HepG2 (cell line): ENCODE results near the gene RASA1. TPM values are rescaled to one million over a fixed set of nuclear protein-coding genes. Genes with fewer than 3 reads are reported as not detected.

Source experiments
- ATAC-seq: fragments of 200-7000 bp; cut with Tn5 transposase; 3 replicates; pipeline ENCODE4 v1.9.1; 2020; ENCODE audit warnings: mild to moderate bottlenecking, moderate library complexity
- BruUV-seq: library from RNA; stranded (reverse); fragments of 400-500 nt; replicated peaks from 2 replicates; lab custom pipeline; 2021; lab: Mats Ljungman, UMichigan
- CTCF ChIA-PET: fragments of 300-600 bp; formaldehyde crosslinking; extraction: SDS; loops from one replicate; lab custom pipeline; 2021; ENCODE audit warnings: low total read pairs, inconsistent platforms, low intra/inter-chr PET ratio; lab: Yijun Ruan, JAX
- POLR2A ChIA-PET: fragments of 350-600 bp; sonication (Branson Sonifier 250); formaldehyde crosslinking; loops from one replicate; lab custom pipeline; 2020; ENCODE audit warnings: antibody characterized with exemption, inconsistent platforms; lab: Yijun Ruan, JAX
- DNase-seq: peaks from one replicate; pipeline ENCODE4 v3.0.0-alpha.2; 2015; ENCODE audit warnings: low spot score
- FAIRE-seq: peaks from 3 replicates; lab custom pipeline; 2011; peaks lifted over from hg19 to GRCh38; lab: Jason Lieb, UNC
- H2AFZ ChIP-seq: one replicate; pipeline ENCODE4 v1.6.1; 2011; ENCODE audit warnings: low read length, inconsistent platforms
- H3K27ac ChIP-seq: fragments of 300-600 bp; 3 replicates; pipeline ENCODE4 v1.8.0; 2011; ENCODE audit warnings: mixed run types, mild to moderate bottlenecking, mixed read lengths, low read length, inconsistent platforms; ENCODE audit not compliant: insufficient read depth; ENCODE audit errors: extremely low read length
- H3K27me3 ChIP-seq, 2 experiments: fragments of 200-600 bp in 1 of 2; 2 replicates in 1 of 2; 3 replicates in 1 of 2; pipeline versions ENCODE4 v1.6.0 to v1.8.0; 2011; ENCODE audit warnings: low read length in 2 of 2, mild to moderate bottlenecking in 2 of 2, moderate library complexity in 2 of 2, inconsistent platforms in 1 of 2; ENCODE audit not compliant: insufficient read depth in 2 of 2, control insufficient read depth in 1 of 2
- H3K36me3 ChIP-seq, 2 experiments: fragments of 200-600 bp in 1 of 2; replicated peaks in 1 of 2; 2 replicates in 1 of 2; 3 replicates in 1 of 2; pipeline versions ENCODE4 v1.5.1 to v1.8.0; 2011; ENCODE audit warnings: low read length in 2 of 2, inconsistent platforms in 1 of 2; ENCODE audit not compliant: insufficient read depth in 2 of 2, control insufficient read depth in 1 of 2
- H3K4me1 ChIP-seq: 2 replicates; pipeline ENCODE4 v1.5.1; 2012; ENCODE audit warnings: low read length, inconsistent platforms; ENCODE audit not compliant: insufficient read depth
- H3K4me2 ChIP-seq: 2 replicates; pipeline ENCODE4 v1.6.0; 2011; ENCODE audit warnings: low read depth, low read length, inconsistent platforms
- H3K4me3 ChIP-seq, 3 experiments: fragments of 200-600 bp in 1 of 3; sonication (generic), shearing (Covaris generic) in 1 of 3; replicated peaks in 1 of 3; 2 replicates each; pipeline ENCODE4 v1.5.1; 2011 to 2016; ENCODE audit warnings: low read length in 3 of 3, inconsistent platforms in 2 of 3, low read depth in 2 of 3, mild to moderate bottlenecking in 2 of 3, control low read depth in 1 of 3, mixed read lengths in 1 of 3; ENCODE audit not compliant: insufficient read depth in 1 of 3
- H3K79me2 ChIP-seq: one replicate; pipeline ENCODE4 v1.6.1; 2011; ENCODE audit warnings: low read length, inconsistent platforms; ENCODE audit not compliant: insufficient read depth
- H3K9ac ChIP-seq: 2 replicates; pipeline ENCODE4 v1.6.0; 2011; ENCODE audit warnings: mild to moderate bottlenecking, low read depth, low read length, inconsistent platforms; ENCODE audit not compliant: insufficient read depth
- H3K9me3 ChIP-seq: 2 replicates; pipeline ENCODE4 v1.5.1; 2012; ENCODE audit warnings: mild to moderate bottlenecking, low read length
- H4K20me1 ChIP-seq: 2 replicates; pipeline ENCODE4 v1.6.0; 2011; ENCODE audit warnings: inconsistent platforms, mild to moderate bottlenecking, low read length, moderate library complexity; ENCODE audit not compliant: insufficient read depth
- ARID3A ChIP-seq: IDR thresholded peaks from 2 replicates; pipeline ENCODE4 v1.6.1; 2012; ENCODE audit warnings: low read depth, low read length, improper control_type of control experiment
- EHMT2 ChIP-seq: fragments of 200-600 bp; sonication (generic); IDR thresholded peaks from 2 replicates; pipeline ENCODE4 v1.7.0; 2017; ENCODE audit warnings: antibody characterized with exemption, low read depth, low read length, borderline replicate concordance
- FUBP1 ChIP-seq: sonication (generic); formaldehyde crosslinking; IDR thresholded peaks from 2 replicates; pipeline ENCODE4 v1.5.1; 2020; ENCODE audit warnings: missing genetic modification reagents, mild to moderate bottlenecking, borderline replicate concordance
- NR2F6 ChIP-seq, 2 experiments: IDR thresholded peaks; 2 replicates each; pipeline ENCODE4 v1.6.1; 2016; ENCODE audit warnings: antibody characterized with exemption in 1 of 2, mild to moderate bottlenecking in 1 of 2
- RBM22 ChIP-seq: fragments of 200-400 bp; formaldehyde crosslinking; optimal IDR thresholded peaks from 2 replicates; pipeline ENCODE3; 2017; ENCODE audit warnings: mild to moderate bottlenecking, low read length, moderate library complexity
- REXO4 ChIP-seq: sonication (generic); formaldehyde crosslinking; IDR thresholded peaks from 2 replicates; pipeline ENCODE4 v1.8.0; 2022; ENCODE audit warnings: missing genetic modification reagents, mild to moderate bottlenecking, borderline replicate concordance
- SATB2 ChIP-seq: sonication (generic); formaldehyde crosslinking; IDR thresholded peaks from 2 replicates; pipeline ENCODE4 v1.5.0; 2020; ENCODE audit warnings: missing genetic modification reagents
- TARDBP ChIP-seq: sonication (generic); formaldehyde crosslinking; IDR thresholded peaks from 2 replicates; pipeline ENCODE4 v1.8.0; 2022; ENCODE audit warnings: mild to moderate bottlenecking, missing genetic modification reagents
- TBP ChIP-seq: sonication (generic); formaldehyde crosslinking; IDR thresholded peaks from 2 replicates; pipeline ENCODE4 v1.5.0; 2020; ENCODE audit warnings: missing genetic modification reagents
- THAP11 ChIP-seq: IDR thresholded peaks from 2 replicates; pipeline ENCODE4 v1.6.1; 2016; ENCODE audit warnings: missing biosample characterization, missing genetic modification reagents
- THYN1 ChIP-seq: sonication (generic); formaldehyde crosslinking; IDR thresholded peaks from 2 replicates; pipeline ENCODE4 v1.8.1; 2023; ENCODE audit warnings: low read depth, mild to moderate bottlenecking, moderate library complexity, missing genetic modification reagents, borderline replicate concordance
- TRIM22 ChIP-seq: fragments of 450-650 bp; IDR thresholded peaks from 2 replicates; pipeline ENCODE4 v1.6.1; 2017
- TSC22D2 ChIP-seq: sonication (generic); formaldehyde crosslinking; IDR thresholded peaks from 2 replicates; pipeline ENCODE4 v1.5.1; 2020; ENCODE audit warnings: missing genetic modification reagents, mild to moderate bottlenecking, borderline replicate concordance
- ZNF337 ChIP-seq: sonication (generic); formaldehyde crosslinking; IDR thresholded peaks from 2 replicates; pipeline ENCODE4 v1.5.1; 2020; ENCODE audit warnings: missing genetic modification reagents, low read depth, mild to moderate bottlenecking, borderline replicate concordance
- ZNF350 ChIP-seq: sonication (generic); formaldehyde crosslinking; IDR thresholded peaks from 2 replicates; pipeline ENCODE4 v1.4.0; 2020; ENCODE audit warnings: mild to moderate bottlenecking, low read depth, missing genetic modification reagents, borderline replicate concordance
- WGBS: methylation state at CpG from one replicate; pipeline ENCODE4 v1.1.6; 2017; ENCODE audit warnings: low lambda C conversion rate; 5-methylcytosine and 5-hydroxymethylcytosine counted together
- in situ Hi-C: cut with HindIII; loops from 2 replicates; pipeline ENCODE4 v1.10.0; 2017; ENCODE audit warnings: low pct_unique_long_range_greater_than_20kb; ENCODE audit not compliant: extremely low pct_ligation_motif_present
- intact Hi-C: fragments of 100-400 bp; cut with micrococcal nuclease; formaldehyde crosslinking; loops from one replicate; pipeline ENCODE4 v1.10.0; 2022; ENCODE audit not compliant: unreplicated experiment
- polyA plus RNA-seq, 8 experiments: library from polyadenylated mRNA; depleted of rRNA in 3 of 8; stranded (reverse) in 7 of 8; unstranded in 1 of 8; fragments of >200 nt; fragmentation: Illumina TruSeq in 4 of 8; extraction: Trizol in 4 of 8; gene quantifications; 2 replicates each; pipeline versions ENCODE4 v1.2.1 to v1.2.3, GENCODE V29; 2011 to 2016; ENCODE audit warnings: low read depth in 4 of 8, missing spikeins in 1 of 8, mixed read lengths in 1 of 8; ENCODE audit not compliant: insufficient read depth in 1 of 8
- total RNA-seq, 5 experiments: library from RNA; depleted of rRNA; stranded (reverse); fragments of >200 nt; fragmentation: Illumina TruSeq; extraction: Trizol; gene quantifications; 2 replicates each; pipeline ENCODE4 v1.2.3, GENCODE V29; 2016; ENCODE audit warnings: low read depth in 1 of 5

The RASA1 gene
- total and polyA plus RNA-seq, 2 of the 13 experiments (the other 11 are each of a cell fraction or from before 2014, with no cell fraction given) = 19.5 to 20.5 TPM

GRCh38 chr5:87329114-87329513 lies 61.4 kb downstream of the RASA1 start:
- ATAC-seq = no peak
- no peak overlapping the region for H3K4me3 ChIP-seq
- no peak for TF ChIP-seq TBP (CRISPR knock-in tag)
- no peak for TF ChIP-seq ZNF350 (CRISPR knock-in tag)
- TF ChIP-seq NR2F6 (IDR thresholded peaks at IDR 0.05) = no peak
- TF ChIP-seq NR2F6 (CRISPR knock-in tag; IDR thresholded peaks at IDR 0.05) = no peak
- TF ChIP-seq ZNF337 (CRISPR knock-in tag) = no peak
- no peak overlapping the region for H3K9ac ChIP-seq
- no peak for FAIRE-seq
- H4K20me1 ChIP-seq = no peaks in the 10 kb centered on the region
- no TSS peak for BruUV-seq
- no peaks in the 10 kb centered on the region for H3K9me3 ChIP-seq
- intact Hi-C loops (no loop called here), in situ Hi-C loops (no loop called here)
- ChIA-PET CTCF (no interaction called here), POLR2A (no interaction called here)
- H2AFZ ChIP-seq = no peak overlapping the region
- WGBS = 95% methylated on average over 6 of the region's 6 CpGs
- no peak overlapping the region for H3K27ac ChIP-seq
- peaks cover 4% of the 10 kb centered on the region for H3K79me2 ChIP-seq
- H3K4me2 ChIP-seq = no peak overlapping the region
- peaks cover 1 to 11% of the 10 kb centered on the region in 2 experiments; a peak in 2 of 5 replicates for H3K36me3 ChIP-seq
- no peak for DNase-seq
- H3K4me1 ChIP-seq = no peaks in the 10 kb centered on the region
- no peaks in the 10 kb centered on the region for H3K27me3 ChIP-seq

GRCh38 chr5:87339986-87340385 lies 72.3 kb downstream of the RASA1 start:
- Histone ChIP-seq H3K27ac (no peak overlapping the region), H3K4me2 (no peak overlapping the region), H3K27me3 (no peaks in the 10 kb centered on the region), H3K9me3 (no peaks in the 10 kb centered on the region), H3K36me3 (peaks cover 0 to 17% of the 10 kb centered on the region in 2 experiments; a peak in 4 of 5 replicates), H3K79me2 (no peaks in the 10 kb centered on the region), H4K20me1 (no peaks in the 10 kb centered on the region), H3K4me1 (no peaks in the 10 kb centered on the region), H3K4me3 (no peak overlapping the region), H2AFZ (no peak overlapping the region), H3K9ac (no peak overlapping the region)
- DNase-seq (no peak), ATAC-seq (no peak), FAIRE-seq (no peak)
- ChIA-PET CTCF (no interaction called here), POLR2A (no interaction called here)
- BruUV-seq = no TSS peak
- in situ Hi-C loops (no loop called here), intact Hi-C loops (loop anchor here (10.0 kb wide), 1 partner anchor 265 kb away; no protein-coding TSS in a partner anchor)
- TF ChIP-seq TARDBP (CRISPR knock-in tag) = no peak
- TF ChIP-seq REXO4 (CRISPR knock-in tag) = no peak
- no peak for TF ChIP-seq SATB2
- no peak for TF ChIP-seq TRIM22
- TF ChIP-seq EHMT2 = no peak
- no peak for TF ChIP-seq FUBP1 (CRISPR knock-in tag)
- no peak for TF ChIP-seq TSC22D2 (CRISPR knock-in tag)
- TF ChIP-seq THAP11 (CRISPR knock-in tag) = no peak
- no peak for TF ChIP-seq RBM22
- TF ChIP-seq ARID3A = no peak
- TF ChIP-seq THYN1 (CRISPR knock-in tag) = no peak
